HepG2 (cell line): ENCODE measurements around the gene ACTR1A. TPM values are rescaled to one million over a fixed set of nuclear protein-coding genes. Genes with fewer than 3 reads are reported as not detected.

Experiments
- ATAC-seq: fragments of 200-7000 bp; cut with Tn5 transposase; 3 replicates; pipeline ENCODE4 v1.9.1; 2020; ENCODE audit warnings: mild to moderate bottlenecking, moderate library complexity
- BruUV-seq: library from RNA; stranded (reverse); fragments of 400-500 nt; replicated peaks from 2 replicates; lab custom pipeline; 2021; lab: Mats Ljungman, UMichigan
- CTCF ChIA-PET: fragments of 300-600 bp; formaldehyde crosslinking; extraction: SDS; loops from one replicate; lab custom pipeline; 2021; ENCODE audit warnings: low total read pairs, inconsistent platforms, low intra/inter-chr PET ratio; lab: Yijun Ruan, JAX
- POLR2A ChIA-PET: fragments of 350-600 bp; sonication (Branson Sonifier 250); formaldehyde crosslinking; loops from one replicate; lab custom pipeline; 2020; ENCODE audit warnings: antibody characterized with exemption, inconsistent platforms; lab: Yijun Ruan, JAX
- DNase-seq: peaks from one replicate; pipeline ENCODE4 v3.0.0-alpha.2; 2015; ENCODE audit warnings: low spot score
- FAIRE-seq: peaks from 3 replicates; lab custom pipeline; 2011; peaks lifted over from hg19 to GRCh38; lab: Jason Lieb, UNC
- H2AFZ ChIP-seq: one replicate; pipeline ENCODE4 v1.6.1; 2011; ENCODE audit warnings: low read length, inconsistent platforms
- H3K27ac ChIP-seq: fragments of 300-600 bp; 3 replicates; pipeline ENCODE4 v1.8.0; 2011; ENCODE audit warnings: mixed run types, mild to moderate bottlenecking, mixed read lengths, low read length, inconsistent platforms; ENCODE audit not compliant: insufficient read depth; ENCODE audit errors: extremely low read length
- H3K27me3 ChIP-seq, 2 experiments: fragments of 200-600 bp in 1 of 2; 2 replicates in 1 of 2; 3 replicates in 1 of 2; pipeline versions ENCODE4 v1.6.0 to v1.8.0; 2011; ENCODE audit warnings: low read length in 2 of 2, mild to moderate bottlenecking in 2 of 2, moderate library complexity in 2 of 2, inconsistent platforms in 1 of 2; ENCODE audit not compliant: insufficient read depth in 2 of 2, control insufficient read depth in 1 of 2
- H3K36me3 ChIP-seq, 2 experiments: fragments of 200-600 bp in 1 of 2; replicated peaks in 1 of 2; 2 replicates in 1 of 2; 3 replicates in 1 of 2; pipeline versions ENCODE4 v1.5.1 to v1.8.0; 2011; ENCODE audit warnings: low read length in 2 of 2, inconsistent platforms in 1 of 2; ENCODE audit not compliant: insufficient read depth in 2 of 2, control insufficient read depth in 1 of 2
- H3K4me1 ChIP-seq: 2 replicates; pipeline ENCODE4 v1.5.1; 2012; ENCODE audit warnings: low read length, inconsistent platforms; ENCODE audit not compliant: insufficient read depth
- H3K4me2 ChIP-seq: 2 replicates; pipeline ENCODE4 v1.6.0; 2011; ENCODE audit warnings: low read depth, low read length, inconsistent platforms
- H3K4me3 ChIP-seq, 3 experiments: fragments of 200-600 bp in 1 of 3; sonication (generic), shearing (Covaris generic) in 1 of 3; replicated peaks in 1 of 3; 2 replicates each; pipeline ENCODE4 v1.5.1; 2011 to 2016; ENCODE audit warnings: low read length in 3 of 3, inconsistent platforms in 2 of 3, low read depth in 2 of 3, mild to moderate bottlenecking in 2 of 3, control low read depth in 1 of 3, mixed read lengths in 1 of 3; ENCODE audit not compliant: insufficient read depth in 1 of 3
- H3K79me2 ChIP-seq: one replicate; pipeline ENCODE4 v1.6.1; 2011; ENCODE audit warnings: low read length, inconsistent platforms; ENCODE audit not compliant: insufficient read depth
- H3K9ac ChIP-seq: 2 replicates; pipeline ENCODE4 v1.6.0; 2011; ENCODE audit warnings: mild to moderate bottlenecking, low read depth, low read length, inconsistent platforms; ENCODE audit not compliant: insufficient read depth
- H3K9me3 ChIP-seq: 2 replicates; pipeline ENCODE4 v1.5.1; 2012; ENCODE audit warnings: mild to moderate bottlenecking, low read length
- H4K20me1 ChIP-seq: 2 replicates; pipeline ENCODE4 v1.6.0; 2011; ENCODE audit warnings: inconsistent platforms, mild to moderate bottlenecking, low read length, moderate library complexity; ENCODE audit not compliant: insufficient read depth
- ATF7 ChIP-seq, 2 experiments: fragments of 450-650 bp in 1 of 2; sonication (generic) in 1 of 2; formaldehyde crosslinking in 1 of 2; IDR thresholded peaks; 2 replicates each; pipeline versions ENCODE4 v1.4.0 to v1.6.1; 2016 to 2020; ENCODE audit warnings: antibody characterized with exemption in 1 of 2, mild to moderate bottlenecking in 1 of 2, missing genetic modification reagents in 1 of 2
- MAF1 ChIP-seq: sonication (generic); formaldehyde crosslinking; IDR thresholded peaks from 2 replicates; pipeline ENCODE4 v1.5.0; 2020; ENCODE audit warnings: missing genetic modification reagents, borderline replicate concordance
- NFIC ChIP-seq: IDR thresholded peaks from 2 replicates; pipeline ENCODE4 v1.6.1; 2012; ENCODE audit warnings: mild to moderate bottlenecking, low read length, inconsistent platforms
- PCBP1 ChIP-seq: fragments of 200-400 bp; formaldehyde crosslinking; IDR thresholded peaks from 2 replicates; pipeline ENCODE4 v1.6.1; 2017; ENCODE audit warnings: mild to moderate bottlenecking, low read depth, low read length, borderline replicate concordance
- SP2 ChIP-seq: sonication (generic); formaldehyde crosslinking; IDR thresholded peaks from 2 replicates; pipeline ENCODE4 v1.5.1; 2020; ENCODE audit warnings: mild to moderate bottlenecking, missing genetic modification reagents
- SP4 ChIP-seq: sonication (generic); formaldehyde crosslinking; IDR thresholded peaks from 2 replicates; pipeline ENCODE4 v1.8.1; 2023; ENCODE audit warnings: mild to moderate bottlenecking, missing genetic modification reagents
- TEAD2 ChIP-seq: sonication (generic); formaldehyde crosslinking; IDR thresholded peaks from 2 replicates; pipeline ENCODE4 v1.9.0; 2021; ENCODE audit warnings: missing genetic modification reagents
- ZBTB42 ChIP-seq: sonication (generic); formaldehyde crosslinking; IDR thresholded peaks from 2 replicates; pipeline ENCODE4 v1.5.0; 2020; ENCODE audit warnings: mild to moderate bottlenecking, missing genetic modification reagents
- ZNF24 ChIP-seq: fragments of 450-650 bp; IDR thresholded peaks from 2 replicates; pipeline ENCODE4 v1.6.1; 2017; ENCODE audit warnings: antibody characterized with exemption, mild to moderate bottlenecking
- WGBS: methylation state at CpG from one replicate; pipeline ENCODE4 v1.1.6; 2017; ENCODE audit warnings: low lambda C conversion rate; 5-methylcytosine and 5-hydroxymethylcytosine counted together
- in situ Hi-C: cut with HindIII; loops from 2 replicates; pipeline ENCODE4 v1.10.0; 2017; ENCODE audit warnings: low pct_unique_long_range_greater_than_20kb; ENCODE audit not compliant: extremely low pct_ligation_motif_present
- intact Hi-C: fragments of 100-400 bp; cut with micrococcal nuclease; formaldehyde crosslinking; loops from one replicate; pipeline ENCODE4 v1.10.0; 2022; ENCODE audit not compliant: unreplicated experiment
- polyA plus RNA-seq, 8 experiments: library from polyadenylated mRNA; depleted of rRNA in 3 of 8; stranded (reverse) in 7 of 8; unstranded in 1 of 8; fragments of >200 nt; fragmentation: Illumina TruSeq in 4 of 8; extraction: Trizol in 4 of 8; gene quantifications; 2 replicates each; pipeline versions ENCODE4 v1.2.1 to v1.2.3, GENCODE V29; 2011 to 2016; ENCODE audit warnings: low read depth in 4 of 8, missing spikeins in 1 of 8, mixed read lengths in 1 of 8; ENCODE audit not compliant: insufficient read depth in 1 of 8
- total RNA-seq, 5 experiments: library from RNA; depleted of rRNA; stranded (reverse); fragments of >200 nt; fragmentation: Illumina TruSeq; extraction: Trizol; gene quantifications; 2 replicates each; pipeline ENCODE4 v1.2.3, GENCODE V29; 2016; ENCODE audit warnings: low read depth in 1 of 5
- TF ChIP-seq, protein P1 (sequence below): sonication (generic); formaldehyde crosslinking; conservative IDR thresholded peaks from 2 replicates; pipeline ENCODE4 v1.8.0; 2022; ENCODE audit warnings: low read depth, missing genetic modification reagents
- TF ChIP-seq, protein P2 (sequence below): sonication (generic); formaldehyde crosslinking; IDR thresholded peaks from 2 replicates; pipeline ENCODE4 v1.4.0; 2020; ENCODE audit warnings: mild to moderate bottlenecking, missing genetic modification reagents
- TF ChIP-seq, protein P3 (sequence below): sonication (generic); formaldehyde crosslinking; IDR thresholded peaks from 2 replicates; pipeline ENCODE4 v1.8.1; 2023; ENCODE audit warnings: mild to moderate bottlenecking, missing genetic modification reagents

Gene ACTR1A
- total and polyA plus RNA-seq, 2 of the 13 experiments (the other 11 are each of a cell fraction or from before 2014, with no cell fraction given): 59.6 to 62.8 TPM

DNA sequence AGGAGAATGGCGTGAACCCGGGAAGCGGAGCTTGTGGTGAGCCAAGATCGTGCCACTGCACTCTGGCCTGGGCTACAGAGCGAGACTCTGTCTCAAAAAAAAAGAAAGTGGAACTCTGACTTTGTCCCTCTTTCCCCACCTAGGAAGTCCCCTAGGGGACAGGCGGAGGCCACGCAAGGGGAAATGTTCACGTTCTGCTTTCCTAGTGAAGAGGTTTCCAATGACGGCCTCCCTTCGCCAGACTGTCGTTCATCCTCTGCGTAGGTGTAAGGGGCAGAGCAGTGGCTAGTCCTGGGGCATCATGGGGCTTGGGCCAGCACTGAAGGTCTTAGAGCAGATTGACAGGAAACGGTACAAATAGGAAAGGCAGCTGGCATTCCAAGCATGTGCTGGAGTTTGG is 31.8 kb upstream of the ACTR1A start:
- H3K27me3 ChIP-seq: no peaks in the 10 kb centered on the region
- no peaks in the 10 kb centered on the region for H3K9me3 ChIP-seq
- no peaks in the 10 kb centered on the region for H3K79me2 ChIP-seq
- H3K4me1 ChIP-seq: peaks cover 10% of the 10 kb centered on the region
- H3K9ac ChIP-seq: no peak overlapping the region
- no peak overlapping the region for H3K4me2 ChIP-seq
- 95% methylated on average over 13 of the region's 13 CpGs for WGBS
- no peaks in the 10 kb centered on the region for H4K20me1 ChIP-seq
- POLR2A ChIA-PET: no interaction called here
- H2AFZ ChIP-seq: no peak overlapping the region
- intact Hi-C loops: no loop called here
- H3K4me3 ChIP-seq: no peak overlapping the region
- peaks cover 0 to 2% of the 10 kb centered on the region in 2 experiments; a peak in 1 of 5 replicates for H3K36me3 ChIP-seq
- ATAC-seq: no peak
- no peak overlapping the region for H3K27ac ChIP-seq
- TF ChIP-seq MAF1 (CRISPR knock-in tag): no peak
- TF ChIP-seq ZBTB42 (CRISPR knock-in tag): no peak
- no peak for TF ChIP-seq TEAD2
- no peak for TF ChIP-seq SP4 (CRISPR knock-in tag)
- no peak for TF ChIP-seq ATF7 (IDR thresholded peaks at IDR 0.05)
- TF ChIP-seq ATF7 (CRISPR knock-in tag; IDR thresholded peaks at IDR 0.05): no peak
- TF ChIP-seq SP2: no peak
- TF ChIP-seq, protein P1, sequence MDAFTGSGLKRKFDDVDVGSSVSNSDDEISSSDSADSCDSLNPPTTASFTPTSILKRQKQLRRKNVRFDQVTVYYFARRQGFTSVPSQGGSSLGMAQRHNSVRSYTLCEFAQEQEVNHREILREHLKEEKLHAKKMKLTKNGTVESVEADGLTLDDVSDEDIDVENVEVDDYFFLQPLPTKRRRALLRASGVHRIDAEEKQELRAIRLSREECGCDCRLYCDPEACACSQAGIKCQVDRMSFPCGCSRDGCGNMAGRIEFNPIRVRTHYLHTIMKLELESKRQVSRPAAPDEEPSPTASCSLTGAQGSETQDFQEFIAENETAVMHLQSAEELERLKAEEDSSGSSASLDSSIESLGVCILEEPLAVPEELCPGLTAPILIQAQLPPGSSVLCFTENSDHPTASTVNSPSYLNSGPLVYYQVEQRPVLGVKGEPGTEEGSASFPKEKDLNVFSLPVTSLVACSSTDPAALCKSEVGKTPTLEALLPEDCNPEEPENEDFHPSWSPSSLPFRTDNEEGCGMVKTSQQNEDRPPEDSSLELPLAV (CRISPR knock-in tag): no peak
- TF ChIP-seq PCBP1: no peak
- TF ChIP-seq, protein P2, sequence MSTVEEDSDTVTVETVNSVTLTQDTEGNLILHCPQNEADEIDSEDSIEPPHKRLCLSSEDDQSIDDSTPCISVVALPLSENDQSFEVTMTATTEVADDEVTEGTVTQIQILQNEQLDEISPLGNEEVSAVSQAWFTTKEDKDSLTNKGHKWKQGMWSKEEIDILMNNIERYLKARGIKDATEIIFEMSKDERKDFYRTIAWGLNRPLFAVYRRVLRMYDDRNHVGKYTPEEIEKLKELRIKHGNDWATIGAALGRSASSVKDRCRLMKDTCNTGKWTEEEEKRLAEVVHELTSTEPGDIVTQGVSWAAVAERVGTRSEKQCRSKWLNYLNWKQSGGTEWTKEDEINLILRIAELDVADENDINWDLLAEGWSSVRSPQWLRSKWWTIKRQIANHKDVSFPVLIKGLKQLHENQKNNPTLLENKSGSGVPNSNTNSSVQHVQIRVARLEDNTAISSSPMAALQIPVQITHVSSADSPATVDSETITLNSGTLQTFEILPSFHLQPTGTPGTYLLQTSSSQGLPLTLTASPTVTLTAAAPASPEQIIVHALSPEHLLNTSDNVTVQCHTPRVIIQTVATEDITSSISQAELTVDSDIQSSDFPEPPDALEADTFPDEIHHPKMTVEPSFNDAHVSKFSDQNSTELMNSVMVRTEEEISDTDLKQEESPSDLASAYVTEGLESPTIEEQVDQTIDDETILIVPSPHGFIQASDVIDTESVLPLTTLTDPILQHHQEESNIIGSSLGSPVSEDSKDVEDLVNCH (CRISPR knock-in tag): no peak
- no peak for TF ChIP-seq ZNF24
- TF ChIP-seq, protein P3, sequence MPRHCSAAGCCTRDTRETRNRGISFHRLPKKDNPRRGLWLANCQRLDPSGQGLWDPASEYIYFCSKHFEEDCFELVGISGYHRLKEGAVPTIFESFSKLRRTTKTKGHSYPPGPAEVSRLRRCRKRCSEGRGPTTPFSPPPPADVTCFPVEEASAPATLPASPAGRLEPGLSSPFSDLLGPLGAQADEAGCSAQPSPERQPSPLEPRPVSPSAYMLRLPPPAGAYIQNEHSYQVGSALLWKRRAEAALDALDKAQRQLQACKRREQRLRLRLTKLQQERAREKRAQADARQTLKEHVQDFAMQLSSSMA (CRISPR knock-in tag): no peak
- TF ChIP-seq NFIC: no peak
- no peak for DNase-seq
- in situ Hi-C loops: no loop called here
- CTCF ChIA-PET: no interaction called here
- FAIRE-seq: no peak
- no TSS peak for BruUV-seq
